Body of pancreas (tissue), 4 donors: ENCODE data around the gene FAM177A1.

Experiments
- POLR2A ChIP-seq, 3 donors: fragments of 450-650 bp; IDR thresholded peaks; one replicate each; pipeline ENCODE4 v1.6.1; 2016; ENCODE audit warnings: antibody characterized with exemption in 3 of 3, mild to moderate bottlenecking in 2 of 3
- TF ChIP-seq, protein P1 (sequence below), 7 experiments: fragments of 450-650 bp in 4 of 7; fragments of 200-600 bp in 3 of 7; sonication (generic) in 3 of 7; IDR thresholded peaks; one replicate each; pipeline ENCODE4 v1.5.1; 2016 to 2019; ENCODE audit warnings: antibody characterized with exemption in 7 of 7

DNA sequence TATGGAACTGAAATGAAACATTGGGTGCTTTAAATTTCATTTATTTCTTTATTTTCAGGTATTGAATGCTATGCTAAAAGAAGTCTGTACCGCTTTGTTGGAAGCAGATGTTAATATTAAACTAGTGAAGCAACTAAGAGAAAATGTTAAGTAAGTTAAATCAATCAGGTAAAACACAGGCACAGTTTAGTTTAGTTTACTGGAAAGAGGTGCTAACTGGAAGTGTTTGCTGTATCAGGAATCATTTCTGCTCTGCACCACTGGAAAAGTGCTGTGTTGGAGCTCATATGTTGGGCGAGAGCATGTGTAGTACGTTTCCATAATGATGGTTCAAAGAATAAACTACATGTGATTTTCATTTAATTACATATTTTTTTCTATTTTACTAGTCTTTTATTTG lies 46.6 kb upstream of the FAM177A1 start:
- no peak for TF ChIP-seq POLR2A (IDR thresholded peaks at IDR 0.05)
- TF ChIP-seq, protein P1, sequence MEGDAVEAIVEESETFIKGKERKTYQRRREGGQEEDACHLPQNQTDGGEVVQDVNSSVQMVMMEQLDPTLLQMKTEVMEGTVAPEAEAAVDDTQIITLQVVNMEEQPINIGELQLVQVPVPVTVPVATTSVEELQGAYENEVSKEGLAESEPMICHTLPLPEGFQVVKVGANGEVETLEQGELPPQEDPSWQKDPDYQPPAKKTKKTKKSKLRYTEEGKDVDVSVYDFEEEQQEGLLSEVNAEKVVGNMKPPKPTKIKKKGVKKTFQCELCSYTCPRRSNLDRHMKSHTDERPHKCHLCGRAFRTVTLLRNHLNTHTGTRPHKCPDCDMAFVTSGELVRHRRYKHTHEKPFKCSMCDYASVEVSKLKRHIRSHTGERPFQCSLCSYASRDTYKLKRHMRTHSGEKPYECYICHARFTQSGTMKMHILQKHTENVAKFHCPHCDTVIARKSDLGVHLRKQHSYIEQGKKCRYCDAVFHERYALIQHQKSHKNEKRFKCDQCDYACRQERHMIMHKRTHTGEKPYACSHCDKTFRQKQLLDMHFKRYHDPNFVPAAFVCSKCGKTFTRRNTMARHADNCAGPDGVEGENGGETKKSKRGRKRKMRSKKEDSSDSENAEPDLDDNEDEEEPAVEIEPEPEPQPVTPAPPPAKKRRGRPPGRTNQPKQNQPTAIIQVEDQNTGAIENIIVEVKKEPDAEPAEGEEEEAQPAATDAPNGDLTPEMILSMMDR (IDR thresholded peaks at IDR 0.05), result no peak
